ENCODE results near the gene INO80E.
A peak's percentile ranks its signal among the peaks of the same experiment; 100 is the strongest.
"Not testable (repeated sequence)": the region's sequence is repeated elsewhere in the genome, so short reads cannot be mapped to it uniquely, and the experiment has no call there.

The INO80E gene

DNA sequence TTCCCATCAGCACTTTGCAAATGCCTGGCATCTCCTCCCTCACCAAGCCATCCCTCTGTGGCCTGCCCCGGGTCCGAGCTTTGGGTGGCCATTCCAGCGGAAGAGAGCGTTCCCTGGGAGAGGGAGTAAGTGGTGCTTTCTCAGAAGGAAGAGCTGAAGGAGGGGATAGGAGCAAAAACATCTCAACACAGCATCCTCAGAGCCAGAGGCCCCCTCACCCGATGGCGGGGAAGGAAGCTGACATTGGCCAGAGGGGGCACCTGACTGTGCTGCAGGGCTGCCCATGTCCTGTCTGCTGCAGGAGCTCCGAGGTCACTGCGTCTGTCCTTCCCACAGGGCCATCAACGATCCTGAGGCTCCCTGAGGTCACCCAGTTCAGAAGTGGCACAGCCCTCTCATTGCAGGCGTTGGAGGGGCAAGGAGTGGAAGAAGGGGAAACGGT lies 35.5 kb downstream of the INO80E start:
- DNase-seq (ENCODE audit: low spot score): no peak

DNA sequence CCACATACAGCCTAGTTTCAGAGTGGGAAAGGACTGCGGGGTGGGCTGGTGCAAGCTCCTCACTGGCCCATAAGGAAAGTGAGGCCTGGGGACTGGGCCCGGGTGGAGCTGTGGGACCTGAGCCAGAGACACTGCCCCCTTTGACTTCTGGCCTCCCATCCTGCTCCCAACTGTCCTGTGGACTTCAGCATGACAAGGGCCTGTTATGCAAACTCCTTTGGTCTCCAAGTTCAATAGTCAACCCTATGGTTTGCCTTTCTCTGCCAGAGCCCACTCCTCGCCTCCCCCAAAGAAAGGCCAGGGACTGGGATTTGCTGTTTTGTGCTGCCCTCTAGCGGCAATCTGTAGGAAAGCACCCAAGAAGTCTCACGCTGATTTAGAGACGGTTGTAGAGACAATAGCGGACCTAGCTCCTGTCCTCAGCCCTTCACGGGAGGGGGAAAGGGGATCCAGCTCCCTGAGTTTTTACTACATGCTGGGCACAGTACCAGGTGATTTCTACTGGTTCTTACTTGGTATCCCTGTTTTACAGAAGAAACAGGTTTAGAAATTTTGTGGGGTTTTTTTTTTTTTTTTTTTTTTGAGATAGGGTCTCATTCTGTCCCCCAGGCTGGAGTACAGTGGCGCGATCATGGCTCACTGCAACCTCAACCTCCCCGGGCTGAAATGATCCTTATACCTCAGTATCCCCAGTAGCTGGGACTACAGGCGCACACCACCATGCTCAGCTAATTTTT lies 36.2 kb downstream of the INO80E start:
- peak; percentile 74 for DNase-seq (ENCODE audit: low spot score)

DNA sequence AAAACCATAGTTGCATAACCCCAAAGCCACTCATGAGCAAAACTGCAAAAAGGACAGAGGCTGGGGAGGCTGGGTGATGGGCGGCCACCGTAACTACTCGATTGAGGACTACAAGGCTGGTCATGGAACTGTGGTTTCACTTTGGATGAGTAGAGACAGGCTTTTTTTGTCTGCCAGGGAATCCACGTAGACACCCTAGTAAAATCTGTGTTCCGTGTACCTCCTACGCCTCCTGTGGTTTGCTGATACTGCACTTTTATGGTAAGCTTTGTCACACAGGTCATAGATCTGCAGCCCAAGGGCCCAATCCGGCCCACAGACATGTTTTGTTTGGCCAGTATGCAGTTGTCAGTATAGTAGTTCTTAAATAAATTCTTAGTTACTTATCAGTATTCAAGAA lies 37.2 kb downstream of the INO80E start:
- DNase-seq (ENCODE audit: low spot score): no peak

DNA sequence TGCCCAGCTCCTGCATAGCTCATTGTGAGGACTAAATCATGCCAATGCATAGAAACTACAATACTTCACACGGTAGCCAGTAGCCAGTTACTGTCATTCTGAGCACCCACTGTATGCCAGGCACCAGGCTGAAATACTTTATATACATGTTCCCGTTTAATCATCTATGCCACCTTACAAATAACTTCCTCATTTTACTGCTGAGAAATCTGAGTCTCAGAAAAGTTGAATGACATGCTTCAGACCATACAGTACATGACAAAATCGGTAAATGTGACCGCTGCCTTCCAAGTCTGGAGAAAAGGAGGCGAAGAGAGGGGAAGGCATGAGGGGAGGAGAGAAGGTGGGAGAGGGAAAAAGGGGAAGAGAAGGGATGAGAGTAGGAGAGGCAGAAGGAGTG lies 44.2 kb downstream of the INO80E start:
- DNase-seq (ENCODE audit: low spot score): no peak

DNA sequence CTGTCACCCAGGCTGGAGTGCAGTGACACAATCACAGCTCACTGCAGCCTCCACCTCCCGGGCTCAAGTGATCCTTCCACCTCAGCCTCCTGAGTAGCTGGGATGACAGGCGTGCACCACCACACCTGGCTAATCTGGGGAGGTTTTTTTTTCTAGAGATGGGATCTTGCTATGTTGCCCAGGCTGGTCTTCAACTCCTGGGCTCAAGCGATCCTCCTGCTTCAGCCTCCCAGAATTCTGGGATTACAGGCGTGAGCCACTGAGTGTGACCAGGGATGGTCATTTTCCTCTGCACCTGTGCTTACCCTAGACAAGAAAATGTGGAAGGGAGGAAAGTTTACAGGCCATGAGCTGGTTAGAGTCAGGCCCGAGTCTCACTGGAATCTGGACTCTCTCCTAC lies 44.6 kb downstream of the INO80E start:
- not testable (repeated sequence) for DNase-seq (ENCODE audit: low spot score)

DNA sequence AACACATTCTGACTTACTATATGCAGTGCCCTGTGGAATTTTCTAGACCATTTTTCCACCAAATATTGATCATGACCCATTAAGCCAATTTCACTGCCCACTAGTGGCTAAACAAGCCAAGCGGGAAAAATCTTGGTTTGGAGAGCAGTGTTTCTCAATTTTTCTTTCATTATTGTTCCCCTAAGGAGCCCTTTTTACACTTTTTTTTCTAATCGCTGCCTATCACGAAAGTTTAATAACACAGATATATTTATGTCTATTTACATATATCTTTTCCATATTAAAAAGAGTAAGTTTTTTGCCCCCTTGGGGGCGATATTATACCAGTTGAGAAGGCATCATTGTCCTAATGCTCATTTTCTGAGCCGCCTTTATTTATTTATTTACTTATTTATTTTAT lies 45.8 kb downstream of the INO80E start:
- no peak for DNase-seq (ENCODE audit: low spot score)

DNA sequence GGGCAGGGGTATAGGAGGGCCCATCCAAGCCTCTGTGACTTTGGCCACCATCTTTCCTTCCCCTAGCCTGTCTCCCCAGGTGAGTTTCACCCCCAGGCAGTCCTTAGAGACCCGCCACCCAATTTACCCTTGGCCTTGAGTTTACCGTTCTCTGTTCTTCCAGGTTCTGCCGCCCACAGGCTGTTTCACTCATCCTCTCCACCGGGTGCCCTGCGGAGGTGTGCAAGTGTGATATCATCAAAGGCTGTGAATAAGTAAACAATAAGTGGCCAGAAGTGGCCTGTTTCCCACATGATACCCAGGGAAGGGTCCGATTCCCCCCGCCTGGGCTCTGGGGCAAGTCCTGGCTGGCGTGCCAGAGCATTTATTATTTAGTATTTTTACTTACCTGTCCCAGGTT lies 50.1 kb downstream of the INO80E start:
- no peak for DNase-seq (ENCODE audit: low spot score)

DNA sequence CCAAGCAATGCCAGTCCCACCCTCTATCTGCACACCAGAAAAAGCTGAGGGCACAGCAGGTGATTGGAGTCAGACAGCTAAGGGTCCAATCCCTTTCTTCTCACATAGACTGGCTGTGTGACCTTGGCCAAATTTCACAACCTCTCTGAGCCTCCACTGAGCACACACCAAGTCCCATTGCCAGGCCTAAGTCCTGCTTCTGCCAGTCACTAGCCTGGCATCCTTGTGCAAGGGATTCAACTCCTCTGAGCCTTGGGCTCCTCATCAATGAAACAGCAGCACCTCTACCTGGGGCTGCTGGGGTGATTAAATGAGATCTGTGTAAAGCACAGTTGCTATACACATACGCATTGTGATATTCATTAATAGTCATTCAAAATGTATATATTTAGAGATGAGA lies 50.5 kb downstream of the INO80E start:
- no peak for DNase-seq (ENCODE audit: low spot score)

DNA sequence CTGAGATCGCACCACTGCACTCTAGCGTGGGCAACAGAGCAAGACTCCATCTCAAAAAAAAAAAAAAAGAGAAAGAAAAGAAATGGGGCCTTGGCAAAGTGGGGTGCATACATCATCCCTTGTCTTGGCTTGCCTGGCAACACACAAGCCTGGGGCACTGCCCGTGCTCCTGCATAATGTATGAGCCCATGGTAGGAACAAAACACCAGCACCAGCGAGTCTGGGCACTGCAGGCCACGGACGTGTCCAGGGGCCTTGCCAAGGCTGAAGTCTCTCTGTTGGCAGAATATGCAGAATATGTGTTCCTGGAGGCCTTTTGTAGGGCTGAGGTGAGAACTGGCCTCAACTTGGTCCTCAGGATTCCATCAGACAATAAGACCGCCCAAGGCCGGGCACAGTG lies 53.8 kb downstream of the INO80E start:
- DNase-seq (ENCODE audit: low spot score): no peak

DNA sequence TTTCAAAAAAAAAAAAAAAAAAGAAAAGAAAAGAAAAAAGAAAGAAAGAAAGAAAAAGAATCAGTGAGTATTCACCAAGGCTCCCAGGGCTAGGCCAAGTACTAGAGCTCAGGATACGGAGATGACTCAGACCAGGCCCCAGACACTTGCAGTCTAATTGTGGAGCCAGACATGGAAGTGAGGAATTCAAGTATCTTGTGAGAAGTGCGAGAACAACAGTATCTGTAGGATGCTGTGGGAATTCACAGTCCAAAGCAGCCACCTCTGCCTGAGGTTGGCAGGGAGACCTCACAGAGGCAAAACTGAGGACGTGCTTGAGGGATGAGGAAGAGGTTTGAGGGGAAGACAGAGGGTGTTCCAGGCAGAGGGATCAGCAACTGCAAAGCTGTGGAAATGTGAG lies 55.5 kb downstream of the INO80E start:
- no peak for DNase-seq (ENCODE audit: low spot score)

DNA sequence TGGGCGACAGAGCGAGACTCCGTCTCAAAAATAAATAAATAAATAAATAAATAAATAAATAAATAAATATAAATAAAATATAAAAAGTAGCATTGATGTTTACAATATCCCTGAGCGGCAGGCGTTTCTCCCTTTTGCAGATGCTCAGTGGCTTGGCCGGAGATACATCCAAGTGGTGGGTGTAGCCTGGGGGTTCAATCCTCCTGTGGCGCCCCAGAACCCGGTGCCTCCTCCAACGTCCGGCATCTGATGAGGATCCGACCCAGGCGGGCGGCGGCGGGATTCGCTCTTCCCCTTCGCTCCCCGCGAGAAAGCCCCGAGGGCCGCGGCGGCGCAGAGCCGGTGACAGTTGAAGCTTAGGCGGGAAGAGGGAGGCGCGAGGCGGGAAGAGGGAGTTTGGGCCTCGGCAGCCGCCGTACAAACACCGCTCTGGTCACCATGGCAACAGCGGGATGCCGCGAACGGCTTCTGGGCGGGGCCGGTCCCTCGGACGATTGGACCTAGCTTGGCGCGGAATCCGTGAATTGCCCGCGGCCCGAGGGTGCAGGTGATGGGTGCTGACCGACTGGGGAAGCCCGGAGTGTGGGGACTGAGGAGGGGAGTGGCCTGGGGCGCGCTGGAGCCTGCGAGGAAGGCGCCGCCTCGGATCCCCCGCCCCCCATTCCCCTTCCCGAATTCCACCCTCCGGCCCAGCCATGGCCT lies 56.8 kb downstream of the INO80E start:
- peak; percentile 98 for DNase-seq (ENCODE audit: low spot score)

DNA sequence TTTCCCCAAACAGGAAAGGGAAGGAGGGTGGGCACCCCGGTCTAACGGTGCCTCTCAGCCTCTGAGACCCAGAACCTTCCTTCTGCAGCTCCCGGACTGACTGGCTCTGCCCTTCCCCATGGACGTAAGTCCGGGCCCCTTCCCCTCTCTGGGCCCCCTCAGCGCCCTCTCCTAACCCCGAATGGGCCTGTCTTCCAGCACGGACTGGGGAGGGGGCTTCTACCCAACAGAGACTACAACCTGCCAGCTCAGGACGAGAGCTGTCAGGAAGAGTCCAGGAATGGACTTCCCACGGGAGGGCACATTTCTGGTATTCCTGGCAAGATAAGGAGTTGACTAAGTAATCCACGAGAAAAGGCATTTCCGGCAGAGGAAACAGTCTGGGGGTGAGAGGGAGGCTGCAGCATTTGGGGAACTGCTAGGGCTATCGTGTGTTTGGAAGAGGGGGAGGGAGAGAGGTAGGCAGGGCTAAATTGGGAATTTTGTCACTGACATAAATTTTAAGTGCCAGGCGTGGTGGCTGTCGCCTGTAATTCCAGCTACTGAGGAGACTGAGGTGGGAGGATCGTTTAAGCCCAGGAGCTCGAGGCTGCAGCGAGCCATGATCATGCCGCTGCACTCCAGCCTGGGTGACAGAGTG lies 57.5 kb downstream of the INO80E start:
- DNase-seq (ENCODE audit: low spot score): peak; percentile 46

DNA sequence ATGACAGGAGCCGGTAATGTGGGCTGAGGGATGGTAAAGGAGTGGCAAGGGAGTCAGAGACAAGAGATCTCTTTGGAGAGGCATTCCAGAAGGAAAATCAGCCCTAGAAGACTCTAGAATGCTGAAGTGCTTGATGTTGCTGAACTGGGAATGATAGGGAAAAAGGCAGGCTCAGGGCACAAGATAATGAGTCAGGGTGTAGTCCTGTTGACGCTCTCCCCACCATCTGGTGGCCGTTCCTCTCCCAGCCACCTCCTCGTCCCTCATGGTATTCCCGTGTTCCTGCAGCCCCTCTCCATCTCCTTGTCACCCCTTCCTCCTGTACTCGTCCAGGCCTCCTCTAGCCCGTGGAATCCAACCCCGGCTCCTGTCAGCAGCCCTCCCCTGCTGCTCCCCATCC lies 58.4 kb downstream of the INO80E start:
- DNase-seq (ENCODE audit: low spot score): no peak

DNA sequence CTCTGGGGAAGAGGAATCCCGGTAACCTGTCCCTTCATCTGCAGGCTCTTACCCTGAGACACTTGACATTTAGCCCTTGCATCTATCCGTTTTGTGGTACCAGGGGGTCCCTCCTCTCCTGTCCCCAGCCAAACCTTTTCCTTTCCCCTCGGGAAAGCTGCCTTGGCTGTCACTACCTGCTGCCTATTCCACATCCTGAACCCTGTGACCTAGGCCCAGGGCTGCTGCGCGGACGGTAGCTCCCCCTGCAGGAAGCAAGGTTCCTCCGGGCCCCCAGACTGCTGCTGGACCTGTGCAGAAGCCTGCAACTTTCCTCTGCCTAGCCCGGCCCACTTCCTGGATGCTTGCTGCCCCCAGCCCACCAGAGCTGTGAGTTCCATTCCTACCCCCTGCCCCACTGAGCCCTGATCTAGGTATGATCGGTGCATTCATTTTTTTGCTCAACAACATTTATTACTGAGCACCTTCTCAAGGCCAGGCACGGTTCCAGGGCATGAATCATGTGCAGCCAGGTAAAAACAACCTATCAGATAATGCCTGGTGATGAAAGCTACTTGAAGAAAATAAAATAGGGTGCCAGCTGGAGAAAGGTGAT lies 59.0 kb downstream of the INO80E start:
- DNase-seq (ENCODE audit: low spot score): peak; percentile 90
